ENCODE measurements around the gene ALG1L2.
"Not testable (repeated sequence)": the region's sequence is repeated elsewhere in the genome, so short reads cannot be mapped to it uniquely, and the experiment has no call there.

Gene ALG1L2

DNA sequence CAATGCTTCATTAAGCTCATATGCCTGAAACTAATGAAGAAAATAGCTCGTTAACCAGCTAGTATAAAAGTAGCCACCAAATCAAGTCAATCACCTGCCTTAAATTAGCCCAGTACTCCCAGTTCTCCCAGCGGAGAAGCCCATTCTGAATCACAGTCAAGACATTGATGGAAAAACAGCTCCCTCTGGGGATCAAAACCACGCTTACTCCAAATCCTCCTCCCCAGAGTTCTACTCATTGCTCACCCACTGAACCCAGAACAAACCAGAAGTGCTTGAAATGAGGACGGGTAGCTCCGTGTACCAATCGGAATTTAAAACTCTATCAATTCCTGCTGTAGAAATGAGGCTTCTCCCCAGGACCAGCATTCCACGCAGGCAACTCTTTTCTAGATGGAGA is 54.7 kb downstream of the ALG1L2 start:
- DNase-seq: not testable (repeated sequence)

- not testable (repeated sequence) for DNase-seq
Measured at GRCh38 chr3:130137685-130138084, 56.1 kb downstream of the ALG1L2 start.

- DNase-seq: not testable (repeated sequence)
Measured at GRCh38 chr3:130138992-130139391, 57.4 kb downstream of the ALG1L2 start.

DNA sequence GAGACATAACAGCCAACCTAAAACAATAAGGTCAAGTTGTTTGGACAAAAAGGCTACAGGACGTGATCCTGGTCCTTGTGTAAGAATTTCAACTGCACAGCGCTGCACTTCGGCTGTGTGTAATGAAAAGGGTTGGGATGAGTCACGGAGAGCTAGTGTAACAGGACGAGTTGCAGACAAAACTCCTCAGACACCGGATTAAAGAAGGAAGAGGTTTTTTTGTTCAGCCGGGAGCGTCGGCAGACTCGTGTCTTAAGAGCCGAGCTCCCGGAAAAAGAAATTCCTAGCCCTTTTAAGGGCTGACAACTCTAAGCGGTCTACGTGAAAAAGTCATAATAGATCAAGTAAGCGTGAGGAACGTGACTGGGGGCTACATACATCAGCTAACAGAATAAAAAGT is 59.1 kb downstream of the ALG1L2 start:
- DNase-seq: not testable (repeated sequence)

DNA sequence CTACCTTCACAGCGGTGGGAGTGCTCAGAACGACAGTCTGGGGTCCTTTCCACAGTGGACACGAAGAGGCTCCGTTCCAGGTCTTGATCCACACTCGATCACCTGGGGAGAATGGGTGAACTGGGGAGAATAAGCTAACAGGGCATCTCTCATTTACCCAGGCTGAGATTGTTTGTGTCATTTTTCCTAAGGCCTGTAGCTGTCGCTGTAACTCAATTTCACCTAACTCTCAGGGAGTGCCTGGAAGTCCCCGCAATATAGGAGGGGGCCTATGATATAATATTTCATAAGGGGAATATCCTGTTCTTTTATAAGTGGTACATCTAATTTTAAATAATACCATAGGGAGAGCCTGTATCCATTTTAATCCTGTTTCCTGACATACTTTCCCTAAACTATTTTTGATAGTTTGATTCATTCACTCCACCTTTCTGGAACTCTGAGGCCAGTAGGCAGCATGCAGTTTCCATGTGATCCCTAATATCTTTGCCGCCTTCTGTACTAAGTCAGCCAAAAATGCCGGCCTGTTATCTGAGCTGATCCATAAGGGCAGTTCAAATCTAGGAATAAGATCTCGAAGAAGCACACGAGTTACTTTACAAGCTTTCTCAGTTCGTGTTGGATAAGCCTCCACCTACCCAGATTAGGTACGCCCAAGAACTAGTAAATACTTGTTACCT is 62.2 kb downstream of the ALG1L2 start:
- peak in 1 of 3 donors; percentile 2 for DNase-seq

DNA sequence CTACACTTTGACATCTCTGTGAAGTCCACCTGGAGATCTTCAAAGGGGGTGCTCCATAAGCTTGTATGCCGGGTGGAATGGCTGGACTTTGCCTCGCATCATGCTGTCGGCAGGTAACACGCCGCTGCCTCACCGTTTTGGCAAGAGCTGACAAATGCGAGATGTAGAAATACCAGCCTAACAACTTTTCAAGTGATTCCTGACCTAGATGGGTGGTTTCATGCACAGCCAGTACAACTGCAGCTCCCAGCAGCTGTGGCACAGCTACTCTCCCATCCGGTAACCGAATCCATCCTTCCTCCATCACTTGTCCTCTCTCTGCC is 62.7 kb downstream of the ALG1L2 start:
- DNase-seq: not testable (repeated sequence)

DNA sequence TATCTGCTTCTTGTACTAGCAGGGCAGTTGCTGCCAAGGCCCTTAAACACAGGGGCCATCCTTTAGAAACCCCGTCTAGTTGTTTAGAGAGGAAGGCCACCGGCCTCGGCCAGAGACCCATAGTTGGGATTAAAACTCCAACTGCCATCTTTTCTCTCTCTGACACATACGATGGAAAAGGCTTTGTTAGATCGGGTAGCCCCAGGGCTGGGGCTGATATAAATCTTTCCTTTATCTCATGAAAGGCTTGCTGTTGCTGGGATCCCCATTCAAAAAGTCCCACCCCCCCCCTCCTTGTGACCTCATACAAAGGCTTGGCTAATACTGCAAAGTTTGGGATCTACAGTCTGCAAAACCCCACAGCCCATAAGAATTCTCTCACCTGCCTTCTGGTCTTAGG is 63.8 kb downstream of the ALG1L2 start:
- not testable (repeated sequence) for DNase-seq

DNA sequence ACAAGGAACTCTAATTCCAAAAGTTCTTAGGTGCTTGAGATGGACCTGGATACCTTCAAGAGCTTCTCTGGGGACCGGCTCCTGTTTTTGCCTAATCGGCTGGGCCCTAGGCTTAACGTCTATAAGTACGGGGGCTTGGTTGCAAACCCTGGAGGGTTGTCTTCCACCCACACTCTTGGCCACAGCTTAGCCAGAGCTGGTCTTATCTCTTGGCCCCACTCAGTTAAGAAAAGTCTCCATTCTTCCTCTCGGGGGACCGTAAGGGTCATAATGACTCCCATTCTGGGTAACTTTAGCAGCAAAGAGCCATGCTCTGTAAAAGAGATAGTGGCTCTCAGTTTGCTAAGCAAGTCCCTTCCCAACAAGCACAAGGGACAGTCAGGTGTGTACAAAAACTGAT is 64.8 kb downstream of the ALG1L2 start:
- not testable (repeated sequence) for DNase-seq
